Measurements from ENCODE around the gene KRT86.
"Not testable (repeated sequence)": the region's sequence is repeated elsewhere in the genome, so short reads cannot be mapped to it uniquely, and the experiment has no call there.

KRT86 gene

DNA sequence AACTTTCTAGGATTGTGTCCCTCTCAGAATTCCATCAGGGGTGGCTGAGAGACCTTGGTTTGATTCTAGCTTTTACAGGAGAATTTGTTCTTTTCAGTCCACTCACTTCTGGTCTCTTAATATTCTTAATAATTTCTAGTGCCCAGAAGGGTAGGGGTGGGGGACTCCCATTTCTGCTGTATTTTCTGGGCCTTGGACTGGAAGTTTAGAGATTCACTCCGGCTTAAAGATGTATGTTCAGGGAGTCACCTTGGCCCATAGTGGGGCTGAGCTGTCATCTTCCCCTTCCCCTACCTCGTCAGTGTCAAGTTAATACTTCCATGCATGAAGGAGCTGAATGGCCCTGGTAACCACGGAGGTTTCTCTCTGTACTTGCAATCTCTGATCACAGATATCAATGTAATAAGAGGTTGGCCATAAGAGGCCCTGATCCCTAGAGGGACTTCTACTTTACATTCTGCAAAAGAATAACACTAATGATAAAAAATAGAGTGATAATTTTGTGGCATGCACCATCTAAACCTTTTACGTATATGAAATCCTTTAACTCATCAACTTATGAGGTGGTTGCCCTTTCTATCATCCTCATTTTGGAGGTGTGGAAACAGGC lies 10.2 kb downstream of the KRT86 start:
- in situ Hi-C loops (cut with HindIII; ENCODE audit: low pct_ligation_motif_present, low pct_unique_long_range_greater_than_20kb, low sequenced_read_pairs): no loop called here
- no peak for DNase-seq

DNA sequence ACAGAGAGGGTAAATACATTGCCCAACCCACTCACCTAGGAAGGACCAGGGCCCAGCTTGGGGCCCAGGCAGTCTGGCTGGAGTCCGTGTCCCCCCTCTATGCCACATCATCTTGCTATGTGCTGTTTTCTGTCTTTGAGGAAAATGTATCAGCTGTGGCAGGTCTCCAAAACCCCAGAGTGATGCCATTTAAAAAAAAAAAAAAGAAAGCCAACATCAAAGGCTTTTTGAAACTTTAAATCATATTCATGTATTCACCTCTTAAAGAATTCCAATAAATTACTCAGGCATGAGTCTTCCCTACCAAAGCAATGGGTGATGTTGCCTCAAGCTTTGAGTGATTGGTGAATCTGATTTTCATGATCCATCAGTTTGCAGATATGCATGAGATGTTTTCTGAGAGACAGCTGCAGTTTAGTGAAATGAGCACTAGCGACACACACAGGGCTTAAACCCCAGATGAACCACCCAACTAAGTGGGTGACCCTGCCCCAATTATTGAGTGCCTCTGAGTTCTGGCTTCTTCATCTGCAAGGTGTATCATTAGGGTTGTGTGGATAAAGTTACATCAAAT lies 10.8 kb downstream of the KRT86 start:
- in situ Hi-C loops (cut with HindIII; ENCODE audit: low pct_ligation_motif_present, low pct_unique_long_range_greater_than_20kb, low sequenced_read_pairs): no loop called here
- peak; percentile 30 for DNase-seq

DNA sequence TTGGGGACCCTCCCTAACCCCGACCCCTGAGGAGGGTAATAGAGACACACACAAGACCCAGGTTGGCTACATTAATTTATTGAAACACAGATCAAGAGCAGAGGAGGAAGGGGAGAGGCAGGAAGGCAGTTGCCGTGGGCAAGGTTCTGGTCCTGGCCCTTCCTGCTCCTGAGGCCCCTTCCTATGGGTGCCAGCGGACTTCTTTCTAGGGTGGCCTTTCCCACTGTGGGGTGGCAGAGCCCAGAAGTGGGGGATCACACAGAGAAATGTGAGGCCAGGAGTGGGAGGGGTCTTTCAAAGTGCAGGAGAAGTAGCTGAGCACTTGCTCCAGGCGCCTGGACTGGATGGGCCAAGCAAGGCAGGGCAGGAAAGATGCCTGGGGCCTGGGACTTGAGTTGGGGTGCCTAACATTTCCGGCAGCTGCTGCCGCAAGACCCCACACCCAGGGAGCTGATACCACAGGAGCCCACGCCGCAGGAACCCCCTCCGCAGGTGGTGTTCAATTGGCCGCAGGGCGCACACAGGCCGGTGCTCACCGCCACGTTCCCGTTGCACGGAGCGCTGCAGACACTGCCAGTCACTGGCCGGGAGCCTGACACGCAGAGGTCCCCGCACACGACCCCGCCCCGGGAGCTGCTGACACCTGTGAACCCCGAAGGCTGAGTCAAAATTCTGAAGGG lies 11.5 kb downstream of the KRT86 start:
- in situ Hi-C loops (cut with HindIII; ENCODE audit: low pct_ligation_motif_present, low pct_unique_long_range_greater_than_20kb, low sequenced_read_pairs): no loop called here
- DNase-seq: no peak

DNA sequence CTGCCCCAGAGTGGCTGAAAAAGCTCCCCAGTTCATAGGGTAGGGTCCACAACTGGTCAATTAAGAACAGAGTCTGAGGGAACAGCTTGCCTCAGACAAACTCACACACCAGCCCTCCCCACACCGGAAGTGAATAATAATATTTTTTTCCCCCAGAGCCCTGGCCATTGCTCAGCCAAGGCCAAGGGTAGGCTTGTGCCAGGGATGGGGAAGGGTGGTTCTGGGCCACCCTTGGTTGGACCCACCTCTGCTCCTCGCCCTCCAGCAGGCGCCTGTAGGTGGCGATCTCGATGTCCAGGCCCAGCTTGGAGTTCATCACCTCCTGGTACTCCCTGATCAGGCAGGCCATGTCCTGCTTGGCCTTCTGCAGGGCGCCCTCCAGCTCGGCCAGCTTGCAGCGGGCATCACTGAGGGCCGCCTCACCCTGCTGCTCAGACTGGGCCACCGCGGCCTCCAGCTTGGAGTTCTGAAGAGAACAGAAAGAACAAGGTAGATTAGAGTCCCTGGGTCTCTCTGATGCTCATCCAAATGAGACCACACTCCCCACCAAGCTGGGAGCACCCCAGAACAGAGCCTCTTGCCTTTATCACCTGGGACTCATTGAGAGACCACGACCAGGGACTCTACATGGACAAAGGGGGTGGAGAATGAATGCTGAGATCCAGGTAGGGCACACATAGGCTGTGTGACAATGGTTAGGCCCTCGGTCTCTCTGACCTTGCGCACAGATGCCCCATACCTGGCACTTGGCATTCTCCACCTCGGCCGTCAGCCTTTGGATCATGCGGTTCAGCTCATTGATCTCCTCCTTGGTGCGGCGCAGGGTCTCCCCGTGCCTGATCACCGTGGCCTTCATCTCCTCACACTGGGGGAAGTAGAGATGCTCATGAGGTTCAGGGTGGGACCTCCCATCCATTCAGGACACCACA lies 12.7 kb downstream of the KRT86 start:
- DNase-seq; in situ Hi-C loops (cut with HindIII; ENCODE audit: low pct_ligation_motif_present, low pct_unique_long_range_greater_than_20kb, low sequenced_read_pairs): not testable (repeated sequence)

DNA sequence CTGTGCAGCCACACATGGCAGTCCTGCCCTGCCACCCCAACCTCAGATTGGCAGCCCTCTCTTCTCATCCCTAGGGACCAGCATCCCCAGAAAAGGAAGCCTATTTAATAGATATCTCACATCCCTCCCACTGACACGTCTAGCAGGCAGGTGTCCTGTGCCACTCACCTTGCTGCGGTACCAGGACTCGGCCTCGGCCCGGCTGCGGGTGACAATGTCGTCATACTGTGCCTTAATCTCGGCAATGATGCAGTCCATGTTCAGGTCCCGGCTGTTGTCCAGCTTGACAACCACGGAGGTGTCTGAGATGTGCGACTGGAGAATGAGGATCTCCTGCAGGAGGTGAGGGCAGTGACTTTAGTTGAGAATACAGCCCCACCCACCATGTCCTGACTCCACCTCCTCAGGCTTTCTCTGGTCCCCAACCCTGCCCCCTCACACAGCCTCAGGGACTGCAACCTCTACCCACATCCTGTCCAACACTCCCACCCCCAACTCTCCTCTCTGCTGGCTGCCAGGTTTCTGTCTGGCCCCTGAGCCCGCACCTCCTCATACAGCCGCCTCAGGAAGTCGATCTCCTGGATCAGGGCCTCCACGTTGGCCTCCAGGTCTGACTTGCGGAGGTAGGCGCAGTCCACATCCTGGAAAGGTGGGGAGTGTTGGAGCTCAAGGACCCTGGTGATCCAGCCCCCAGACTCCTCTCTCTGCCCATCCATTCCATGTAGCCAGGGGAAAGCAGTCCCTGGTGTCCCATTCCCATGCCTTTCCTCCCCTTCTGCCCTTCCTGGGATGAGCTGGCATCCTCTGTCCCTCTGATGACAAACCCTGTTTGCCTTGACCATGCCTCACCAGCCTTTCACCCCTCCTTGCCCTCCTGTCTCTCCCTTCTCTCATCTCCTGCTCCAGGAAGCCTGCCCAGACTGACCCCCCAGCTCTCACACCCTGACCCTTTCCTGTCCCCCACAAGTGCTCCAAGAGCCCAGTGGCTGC lies 13.7 kb downstream of the KRT86 start:
- DNase-seq; in situ Hi-C loops (cut with HindIII; ENCODE audit: low pct_ligation_motif_present, low pct_unique_long_range_greater_than_20kb, low sequenced_read_pairs): not testable (repeated sequence)

DNA sequence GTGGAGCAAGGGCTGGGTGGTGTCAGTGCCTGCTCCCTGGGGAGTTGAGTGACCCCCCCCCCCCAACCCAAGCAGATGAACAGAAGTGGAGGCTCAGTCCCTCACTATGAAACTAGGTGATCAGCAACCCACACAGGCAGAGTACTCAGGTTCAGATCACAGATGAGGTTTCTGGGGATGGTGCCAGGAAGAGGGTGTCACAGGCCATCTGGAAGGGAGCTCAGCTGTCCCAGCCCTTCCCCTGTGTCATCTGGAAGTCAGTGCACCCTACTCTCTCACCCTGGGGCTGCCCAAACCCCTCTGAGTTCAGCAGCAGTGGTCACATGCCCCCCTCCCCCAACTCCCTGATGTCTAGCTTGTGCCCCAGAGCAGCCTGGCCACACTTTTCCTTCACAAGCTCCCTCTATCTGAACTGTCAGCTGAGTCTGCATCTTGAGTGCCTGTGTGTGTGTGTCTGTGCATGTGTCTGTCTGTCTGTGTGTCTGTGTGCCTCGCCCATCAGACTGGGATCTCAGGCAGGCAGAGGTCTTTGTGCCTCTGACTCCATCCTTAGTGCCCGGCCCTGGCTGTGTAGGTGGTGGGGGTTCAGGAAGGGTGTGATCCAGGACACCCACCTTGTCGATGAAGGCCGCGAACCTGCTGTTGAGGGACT lies 16.2 kb downstream of the KRT86 start:
- DNase-seq; in situ Hi-C loops (cut with HindIII; ENCODE audit: low pct_ligation_motif_present, low pct_unique_long_range_greater_than_20kb, low sequenced_read_pairs): not testable (repeated sequence)

DNA sequence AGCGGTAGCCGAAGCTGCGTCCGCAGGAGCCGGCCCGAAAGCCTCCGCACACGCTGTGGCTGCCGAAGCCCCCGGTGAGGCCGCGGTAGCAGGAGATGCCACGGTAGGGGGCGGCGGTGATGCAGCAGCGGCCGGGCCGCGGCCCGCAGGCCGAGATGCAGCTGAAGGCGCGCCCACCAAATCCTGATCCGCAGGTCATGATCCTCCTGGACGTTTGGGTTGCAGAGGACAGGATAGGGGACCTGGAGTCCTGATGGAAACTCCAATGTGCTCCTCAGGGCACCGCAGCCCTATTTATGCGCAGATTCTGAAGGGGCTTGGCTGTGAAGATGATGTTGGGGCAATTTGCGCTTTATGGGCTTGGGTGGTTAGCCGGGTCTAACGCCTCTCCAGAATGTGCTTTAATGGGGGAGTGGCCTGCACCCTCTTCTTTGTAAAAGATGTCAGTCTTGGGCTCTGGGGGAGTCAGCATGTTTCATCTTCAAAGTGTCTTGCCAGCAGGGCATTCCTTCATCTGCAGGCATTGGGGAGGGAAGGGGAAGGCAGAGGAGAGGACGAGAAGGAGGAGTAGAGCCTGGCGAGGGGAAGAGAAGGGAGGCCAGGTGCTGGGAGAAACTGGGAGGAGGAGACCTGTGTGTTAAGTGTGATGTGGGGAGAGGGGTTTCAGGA lies 17.0 kb downstream of the KRT86 start, which contains the start of gene KRT81:
KRT81 (minus strand) TSS at position 268 of the 669 bp plus-strand sequence; CDS start at position 199, 69 bp downstream.
- DNase-seq: no peak
- in situ Hi-C loops (cut with HindIII; ENCODE audit: low pct_ligation_motif_present, low pct_unique_long_range_greater_than_20kb, low sequenced_read_pairs): no loop called here

DNA sequence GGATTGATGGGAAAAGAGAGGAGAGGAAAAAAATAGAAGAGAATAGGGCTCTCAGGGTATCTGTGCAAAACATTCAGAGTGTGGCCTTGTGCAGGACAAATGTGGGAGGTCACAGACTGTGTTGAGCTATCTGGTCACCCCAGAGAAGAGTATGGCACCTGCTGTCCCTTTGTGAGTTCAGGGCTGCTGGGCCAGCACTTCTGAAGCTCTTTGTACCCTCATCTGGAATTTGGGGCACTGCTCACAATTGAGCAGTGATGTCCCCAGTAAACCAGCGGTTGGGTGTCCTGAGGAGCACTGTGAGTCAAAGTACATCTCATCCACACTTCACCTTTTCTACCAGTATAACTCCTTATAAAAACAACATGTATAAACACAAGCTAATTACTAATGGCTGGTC lies 19.5 kb downstream of the KRT86 start:
- in situ Hi-C loops (cut with HindIII; ENCODE audit: low pct_ligation_motif_present, low pct_unique_long_range_greater_than_20kb, low sequenced_read_pairs): no loop called here
- DNase-seq: no peak

DNA sequence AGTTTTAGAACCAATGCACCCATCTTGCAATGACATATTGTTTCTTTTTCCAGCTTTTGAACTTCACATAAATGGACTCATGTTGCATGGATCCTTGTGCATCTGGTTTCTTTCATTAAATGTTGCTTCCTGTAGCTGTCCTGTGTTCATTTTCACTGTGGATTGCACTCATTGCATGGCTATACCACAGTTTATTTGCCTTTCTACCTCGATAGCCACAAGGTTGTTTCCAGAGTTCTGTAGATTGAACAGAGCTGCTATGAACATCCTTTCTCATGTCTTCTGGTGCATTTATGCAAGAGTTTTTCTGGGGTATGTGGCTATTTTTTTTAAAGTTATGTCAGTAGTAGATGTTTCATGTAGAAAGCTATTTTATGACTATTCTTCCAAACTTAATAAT lies 20.4 kb downstream of the KRT86 start:
- in situ Hi-C loops (cut with HindIII; ENCODE audit: low pct_ligation_motif_present, low pct_unique_long_range_greater_than_20kb, low sequenced_read_pairs): no loop called here
- DNase-seq: no peak

DNA sequence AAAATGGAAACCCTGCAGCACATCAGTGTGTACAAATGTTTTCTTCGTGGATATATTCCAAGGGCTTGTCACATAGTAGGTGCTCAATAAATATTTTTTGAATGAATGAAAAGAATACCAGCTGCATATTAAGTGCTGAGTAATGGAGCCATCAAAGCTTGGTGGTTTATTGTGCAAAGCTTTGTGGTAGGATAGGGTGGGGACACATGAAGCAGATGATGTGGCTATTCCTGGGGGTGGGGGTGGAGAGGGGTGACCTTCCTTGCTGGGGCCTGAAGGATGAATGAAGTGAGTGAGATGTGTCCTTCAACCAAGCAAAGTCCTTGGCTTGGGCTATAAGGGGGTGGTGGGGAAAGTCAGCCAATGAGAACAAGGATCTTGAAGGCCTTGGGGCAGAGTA lies 21.2 kb downstream of the KRT86 start:
- DNase-seq: no peak
- in situ Hi-C loops (cut with HindIII; ENCODE audit: low pct_ligation_motif_present, low pct_unique_long_range_greater_than_20kb, low sequenced_read_pairs): no loop called here

DNA sequence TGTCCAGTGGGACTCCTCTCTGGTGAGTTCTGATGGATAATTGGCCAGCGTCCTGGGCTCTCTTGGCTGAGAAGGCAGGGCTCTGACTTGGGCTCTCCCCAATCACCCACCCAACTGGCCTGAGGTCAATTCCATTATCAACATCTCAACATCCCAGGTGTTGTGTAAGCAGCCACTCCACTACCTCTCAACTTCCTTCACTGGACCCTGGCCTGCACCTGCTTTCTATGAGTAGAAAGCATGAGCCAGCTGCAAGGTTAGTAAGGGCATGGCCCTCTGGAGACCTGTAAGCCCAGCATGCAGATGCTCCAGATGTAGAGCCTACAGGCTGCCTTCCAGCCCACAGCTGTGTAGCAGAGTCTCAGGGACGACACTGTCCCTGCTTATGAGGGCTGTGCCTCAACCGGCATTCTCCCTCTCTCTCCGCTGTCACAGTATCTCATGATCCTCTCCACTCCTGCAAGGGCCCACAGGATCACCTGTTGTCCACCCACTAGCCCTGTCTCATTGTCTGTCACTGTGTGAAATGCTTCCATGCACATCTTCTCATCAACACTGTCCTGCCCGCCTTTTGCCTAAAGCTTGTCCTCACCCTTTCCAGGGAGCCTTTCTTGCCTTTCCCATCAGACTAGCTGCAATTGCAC lies 22.2 kb downstream of the KRT86 start:
- no peak for DNase-seq
- in situ Hi-C loops (cut with HindIII; ENCODE audit: low pct_ligation_motif_present, low pct_unique_long_range_greater_than_20kb, low sequenced_read_pairs): no loop called here

DNA sequence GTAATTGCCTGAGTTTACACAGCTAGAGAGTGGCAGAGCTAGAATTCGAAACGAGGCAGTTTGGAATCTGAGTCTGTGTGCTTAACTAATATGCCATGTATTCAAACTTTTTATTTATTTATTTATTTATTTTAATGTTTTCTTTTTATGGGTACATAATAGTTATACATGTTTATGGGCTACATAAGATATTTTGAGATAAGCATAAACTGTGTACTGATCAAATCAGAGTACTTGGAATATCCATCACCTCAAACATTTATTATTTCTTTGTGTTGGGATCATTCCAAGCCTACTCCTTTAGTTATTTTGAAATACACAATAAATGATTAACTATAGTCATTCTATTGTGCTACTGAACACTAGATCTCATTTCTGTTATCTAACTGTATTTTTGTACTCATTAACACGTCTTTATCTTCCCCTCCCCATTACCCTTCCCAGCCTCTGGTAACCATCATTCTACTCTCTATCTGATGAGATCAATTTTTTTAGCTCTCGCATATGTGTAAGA lies 24.3 kb downstream of the KRT86 start:
- in situ Hi-C loops (cut with HindIII; ENCODE audit: low pct_ligation_motif_present, low pct_unique_long_range_greater_than_20kb, low sequenced_read_pairs): no loop called here
- DNase-seq: no peak

DNA sequence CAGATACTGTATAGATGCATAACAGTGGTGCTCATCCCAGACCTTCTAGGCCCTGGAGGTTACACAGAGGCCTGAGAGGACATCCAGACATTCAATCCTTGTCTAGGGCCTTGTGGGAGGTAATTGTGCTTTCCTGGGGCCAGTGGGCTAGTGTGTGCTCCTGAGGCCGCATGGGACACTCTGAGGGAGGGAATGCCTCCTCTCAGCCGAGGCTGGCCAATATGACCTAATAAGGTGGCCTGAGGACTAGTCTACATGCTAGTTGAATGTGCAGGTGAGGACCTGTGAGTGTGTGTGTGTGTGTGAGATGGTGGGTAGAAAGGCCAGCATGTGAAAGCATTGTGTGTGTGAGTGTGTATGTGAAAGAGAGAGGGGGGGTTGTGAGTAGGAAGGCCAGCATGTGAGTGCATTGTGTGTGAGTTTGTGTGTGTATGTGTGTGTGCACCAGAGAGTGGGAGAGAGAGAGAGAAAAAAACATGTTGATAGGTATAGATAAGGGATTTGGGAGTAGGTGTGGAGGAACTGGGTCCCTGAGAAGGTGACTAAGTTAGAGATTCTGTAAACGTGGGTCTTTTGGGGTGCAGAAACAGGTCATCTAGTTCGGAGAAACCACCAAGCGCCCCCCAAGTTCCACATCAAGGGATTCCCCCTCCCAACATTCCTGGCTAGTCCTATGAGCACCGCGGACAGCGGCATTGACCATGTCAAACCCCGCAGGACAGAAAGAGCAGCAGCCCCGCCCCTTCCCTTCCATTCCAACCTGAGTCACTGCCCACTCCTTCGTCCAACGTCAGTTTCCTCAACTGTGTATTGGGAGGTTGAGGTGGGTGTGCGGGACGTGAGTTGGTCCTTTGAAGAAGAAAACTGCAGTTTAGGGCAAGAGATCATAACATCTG lies 26.6 kb downstream of the KRT86 start:
- in situ Hi-C loops (cut with HindIII; ENCODE audit: low pct_ligation_motif_present, low pct_unique_long_range_greater_than_20kb, low sequenced_read_pairs): no loop called here
- DNase-seq: no peak

DNA sequence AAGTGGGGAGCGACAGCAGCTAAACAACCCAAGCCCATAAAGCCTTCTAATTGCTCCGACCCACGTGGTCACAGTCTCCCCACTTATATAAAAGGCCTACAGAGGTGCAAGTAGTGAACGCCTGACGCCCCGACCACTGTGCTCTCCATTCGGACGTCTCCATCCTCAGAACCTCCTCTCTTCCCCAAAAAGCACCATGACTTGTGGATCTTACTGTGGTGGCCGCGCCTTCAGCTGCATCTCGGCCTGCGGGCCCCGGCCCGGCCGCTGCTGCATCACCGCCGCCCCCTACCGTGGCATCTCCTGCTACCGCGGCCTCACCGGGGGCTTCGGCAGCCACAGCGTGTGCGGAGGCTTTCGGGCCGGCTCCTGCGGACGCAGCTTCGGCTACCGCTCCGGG lies 27.3 kb downstream of the KRT86 start:
- in situ Hi-C loops (cut with HindIII; ENCODE audit: low pct_ligation_motif_present, low pct_unique_long_range_greater_than_20kb, low sequenced_read_pairs); DNase-seq: not testable (repeated sequence)

DNA sequence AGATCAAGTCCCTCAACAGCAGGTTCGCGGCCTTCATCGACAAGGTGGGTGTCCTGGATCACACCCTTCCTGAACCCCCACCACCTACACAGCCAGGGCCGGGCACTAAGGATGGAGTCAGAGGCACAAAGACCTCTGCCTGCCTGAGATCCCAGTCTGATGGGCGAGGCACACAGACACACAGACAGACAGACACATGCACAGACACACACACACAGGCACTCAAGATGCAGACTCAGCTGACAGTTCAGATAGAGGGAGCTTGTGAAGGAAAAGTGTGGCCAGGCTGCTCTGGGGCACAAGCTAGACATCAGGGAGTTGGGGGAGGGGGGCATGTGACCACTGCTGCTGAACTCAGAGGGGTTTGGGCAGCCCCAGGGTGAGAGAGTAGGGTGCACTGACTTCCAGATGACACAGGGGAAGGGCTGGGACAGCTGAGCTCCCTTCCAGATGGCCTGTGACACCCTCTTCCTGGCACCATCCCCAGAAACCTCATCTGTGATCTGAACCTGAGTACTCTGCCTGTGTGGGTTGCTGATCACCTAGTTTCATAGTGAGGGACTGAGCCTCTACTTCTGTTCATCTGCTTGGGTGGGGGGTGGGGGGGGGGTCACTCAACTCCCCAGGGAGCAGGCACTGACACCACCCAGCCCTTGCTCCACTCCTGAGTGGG lies 27.9 kb downstream of the KRT86 start:
- in situ Hi-C loops (cut with HindIII; ENCODE audit: low pct_ligation_motif_present, low pct_unique_long_range_greater_than_20kb, low sequenced_read_pairs); DNase-seq: not testable (repeated sequence)
